CD4-positive, alpha-beta T cell treated with Interleukin-15 for 1 hour (primary cell): ENCODE results near the gene FGFBP3.
"Not testable (repeated sequence)": the region's sequence is repeated elsewhere in the genome, so short reads cannot be mapped to it uniquely, and the experiment has no call there.

Experiments used
- DNase-seq: peaks from one replicate; pipeline ENCODE4 v3.0.0-alpha.2; 2020

The FGFBP3 gene

GRCh38 chr10:91897421-91897820 is 11.9 kb downstream of the FGFBP3 start:
- no peak for DNase-seq

- no peak for DNase-seq
These were observed 13.0 kb downstream of the FGFBP3 start for GRCh38 chr10:91896212-91896756.

GRCh38 chr10:91894261-91894685 is 15.0 kb downstream of the FGFBP3 start:
- not testable (repeated sequence) for DNase-seq

GRCh38 chr10:91893051-91893450 is 16.2 kb downstream of the FGFBP3 start:
- DNase-seq = no peak

GRCh38 chr10:91891125-91892001 is 17.9 kb downstream of the FGFBP3 start:
- DNase-seq = no peak

GRCh38 chr10:91887272-91888076 is 21.8 kb downstream of the FGFBP3 start:
- DNase-seq = no peak

GRCh38 chr10:91886954-91887271 is 22.4 kb downstream of the FGFBP3 start:
- no peak for DNase-seq

GRCh38 chr10:91885362-91886079 is 23.8 kb downstream of the FGFBP3 start:
- no peak for DNase-seq

- DNase-seq = no peak
These were observed 24.8 kb downstream of the FGFBP3 start for GRCh38 chr10:91884536-91884935.

GRCh38 chr10:91883549-91884444 is 25.5 kb downstream of the FGFBP3 start:
- no peak for DNase-seq

GRCh38 chr10:91880310-91880709 is 29.0 kb downstream of the FGFBP3 start:
- DNase-seq = no peak

- DNase-seq = no peak
These were observed 29.6 kb downstream of the FGFBP3 start for GRCh38 chr10:91879515-91880170.

- DNase-seq = no peak
These were observed 33.5 kb downstream of the FGFBP3 start for GRCh38 chr10:91875779-91876178.

- DNase-seq = no peak
These were observed 34.1 kb downstream of the FGFBP3 start for GRCh38 chr10:91875156-91875555.

- no peak for DNase-seq
These were observed 43.7 kb downstream of the FGFBP3 start for GRCh38 chr10:91865562-91866081.

- no peak for DNase-seq
These were observed 44.5 kb downstream of the FGFBP3 start for GRCh38 chr10:91864744-91865143.

- DNase-seq = no peak
These were observed 45.2 kb downstream of the FGFBP3 start for GRCh38 chr10:91864099-91864498.

- no peak for DNase-seq
These were observed 48.4 kb downstream of the FGFBP3 start for GRCh38 chr10:91860885-91861284.

- no peak for DNase-seq
These were observed 52.6 kb downstream of the FGFBP3 start for GRCh38 chr10:91856637-91857036.
